Measurements from ENCODE around the gene NT5DC1.

DNA sequence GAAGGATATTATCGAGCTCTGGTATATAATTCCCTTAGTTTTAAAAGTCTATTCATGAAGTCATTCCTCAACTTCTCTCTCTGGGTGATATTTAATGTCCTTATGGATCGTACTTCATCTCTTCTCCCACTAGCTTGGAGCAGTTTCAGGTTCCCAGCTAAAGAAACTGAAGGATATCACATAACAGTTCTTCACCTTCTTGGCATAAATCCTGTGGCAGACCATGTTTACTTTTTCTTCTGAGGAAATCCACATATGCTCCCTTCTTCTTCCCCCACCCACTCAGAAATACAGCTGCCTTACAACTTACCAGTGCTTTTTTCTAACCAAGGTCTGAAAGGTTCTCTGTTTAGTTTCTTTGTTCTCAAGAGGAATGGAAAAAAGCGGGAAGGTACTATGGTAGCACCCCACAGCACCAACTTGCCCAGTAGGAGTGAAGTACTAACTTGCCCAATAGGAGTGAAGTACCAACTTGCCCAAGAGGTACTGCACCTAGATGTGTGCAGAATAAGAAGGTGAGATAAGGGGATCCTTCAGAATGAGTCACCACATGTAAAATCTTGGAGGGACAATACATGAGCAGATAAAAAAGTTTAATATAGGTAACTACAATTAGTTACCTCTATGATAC, 100.1 kb downstream of the NT5DC1 start:
- TF ChIP-seq, protein P1, sequence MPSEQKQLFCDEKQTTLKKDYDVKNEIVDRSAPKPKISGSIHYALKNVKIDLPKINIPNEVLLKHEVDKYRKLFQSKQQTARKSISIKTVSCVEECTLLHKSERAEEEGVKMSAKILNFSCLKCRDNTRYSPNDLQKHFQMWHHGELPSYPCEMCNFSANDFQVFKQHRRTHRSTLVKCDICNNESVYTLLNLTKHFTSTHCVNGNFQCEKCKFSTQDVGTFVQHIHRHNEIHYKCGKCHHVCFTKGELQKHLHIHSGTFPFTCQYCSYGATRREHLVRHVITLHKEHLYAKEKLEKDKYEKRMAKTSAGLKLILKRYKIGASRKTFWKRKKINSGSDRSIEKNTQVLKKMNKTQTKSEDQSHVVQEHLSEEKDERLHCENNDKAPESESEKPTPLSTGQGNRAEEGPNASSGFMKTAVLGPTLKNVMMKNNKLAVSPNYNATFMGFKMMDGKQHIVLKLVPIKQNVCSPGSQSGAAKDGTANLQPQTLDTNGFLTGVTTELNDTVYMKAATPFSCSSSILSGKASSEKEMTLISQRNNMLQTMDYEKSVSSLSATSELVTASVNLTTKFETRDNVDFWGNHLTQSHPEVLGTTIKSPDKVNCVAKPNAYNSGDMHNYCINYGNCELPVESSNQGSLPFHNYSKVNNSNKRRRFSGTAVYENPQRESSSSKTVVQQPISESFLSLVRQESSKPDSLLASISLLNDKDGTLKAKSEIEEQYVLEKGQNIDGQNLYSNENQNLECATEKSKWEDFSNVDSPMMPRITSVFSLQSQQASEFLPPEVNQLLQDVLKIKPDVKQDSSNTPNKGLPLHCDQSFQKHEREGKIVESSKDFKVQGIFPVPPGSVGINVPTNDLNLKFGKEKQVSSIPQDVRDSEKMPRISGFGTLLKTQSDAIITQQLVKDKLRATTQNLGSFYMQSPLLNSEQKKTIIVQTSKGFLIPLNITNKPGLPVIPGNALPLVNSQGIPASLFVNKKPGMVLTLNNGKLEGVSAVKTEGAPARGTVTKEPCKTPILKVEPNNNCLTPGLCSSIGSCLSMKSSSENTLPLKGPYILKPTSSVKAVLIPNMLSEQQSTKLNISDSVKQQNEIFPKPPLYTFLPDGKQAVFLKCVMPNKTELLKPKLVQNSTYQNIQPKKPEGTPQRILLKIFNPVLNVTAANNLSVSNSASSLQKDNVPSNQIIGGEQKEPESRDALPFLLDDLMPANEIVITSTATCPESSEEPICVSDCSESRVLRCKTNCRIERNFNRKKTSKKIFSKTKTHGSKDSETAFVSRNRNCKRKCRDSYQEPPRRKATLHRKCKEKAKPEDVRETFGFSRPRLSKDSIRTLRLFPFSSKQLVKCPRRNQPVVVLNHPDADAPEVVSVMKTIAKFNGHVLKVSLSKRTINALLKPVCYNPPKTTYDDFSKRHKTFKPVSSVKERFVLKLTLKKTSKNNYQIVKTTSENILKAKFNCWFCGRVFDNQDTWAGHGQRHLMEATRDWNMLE (tag by site-specific recombination; conservative IDR thresholded peaks at IDR 0.05; ENCODE audit: low read depth) = no peak
- TF ChIP-seq, protein P2, sequence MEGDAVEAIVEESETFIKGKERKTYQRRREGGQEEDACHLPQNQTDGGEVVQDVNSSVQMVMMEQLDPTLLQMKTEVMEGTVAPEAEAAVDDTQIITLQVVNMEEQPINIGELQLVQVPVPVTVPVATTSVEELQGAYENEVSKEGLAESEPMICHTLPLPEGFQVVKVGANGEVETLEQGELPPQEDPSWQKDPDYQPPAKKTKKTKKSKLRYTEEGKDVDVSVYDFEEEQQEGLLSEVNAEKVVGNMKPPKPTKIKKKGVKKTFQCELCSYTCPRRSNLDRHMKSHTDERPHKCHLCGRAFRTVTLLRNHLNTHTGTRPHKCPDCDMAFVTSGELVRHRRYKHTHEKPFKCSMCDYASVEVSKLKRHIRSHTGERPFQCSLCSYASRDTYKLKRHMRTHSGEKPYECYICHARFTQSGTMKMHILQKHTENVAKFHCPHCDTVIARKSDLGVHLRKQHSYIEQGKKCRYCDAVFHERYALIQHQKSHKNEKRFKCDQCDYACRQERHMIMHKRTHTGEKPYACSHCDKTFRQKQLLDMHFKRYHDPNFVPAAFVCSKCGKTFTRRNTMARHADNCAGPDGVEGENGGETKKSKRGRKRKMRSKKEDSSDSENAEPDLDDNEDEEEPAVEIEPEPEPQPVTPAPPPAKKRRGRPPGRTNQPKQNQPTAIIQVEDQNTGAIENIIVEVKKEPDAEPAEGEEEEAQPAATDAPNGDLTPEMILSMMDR (tag by site-specific recombination; IDR thresholded peaks at IDR 0.05) = no peak
- TF ChIP-seq, protein P3, sequence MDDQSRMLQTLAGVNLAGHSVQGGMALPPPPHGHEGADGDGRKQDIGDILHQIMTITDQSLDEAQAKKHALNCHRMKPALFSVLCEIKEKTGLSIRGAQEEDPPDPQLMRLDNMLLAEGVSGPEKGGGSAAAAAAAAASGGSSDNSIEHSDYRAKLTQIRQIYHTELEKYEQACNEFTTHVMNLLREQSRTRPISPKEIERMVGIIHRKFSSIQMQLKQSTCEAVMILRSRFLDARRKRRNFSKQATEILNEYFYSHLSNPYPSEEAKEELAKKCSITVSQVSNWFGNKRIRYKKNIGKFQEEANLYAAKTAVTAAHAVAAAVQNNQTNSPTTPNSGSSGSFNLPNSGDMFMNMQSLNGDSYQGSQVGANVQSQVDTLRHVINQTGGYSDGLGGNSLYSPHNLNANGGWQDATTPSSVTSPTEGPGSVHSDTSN (CRISPR knock-in tag; IDR thresholded peaks at IDR 0.05) = no peak
- TF ChIP-seq, protein P4, sequence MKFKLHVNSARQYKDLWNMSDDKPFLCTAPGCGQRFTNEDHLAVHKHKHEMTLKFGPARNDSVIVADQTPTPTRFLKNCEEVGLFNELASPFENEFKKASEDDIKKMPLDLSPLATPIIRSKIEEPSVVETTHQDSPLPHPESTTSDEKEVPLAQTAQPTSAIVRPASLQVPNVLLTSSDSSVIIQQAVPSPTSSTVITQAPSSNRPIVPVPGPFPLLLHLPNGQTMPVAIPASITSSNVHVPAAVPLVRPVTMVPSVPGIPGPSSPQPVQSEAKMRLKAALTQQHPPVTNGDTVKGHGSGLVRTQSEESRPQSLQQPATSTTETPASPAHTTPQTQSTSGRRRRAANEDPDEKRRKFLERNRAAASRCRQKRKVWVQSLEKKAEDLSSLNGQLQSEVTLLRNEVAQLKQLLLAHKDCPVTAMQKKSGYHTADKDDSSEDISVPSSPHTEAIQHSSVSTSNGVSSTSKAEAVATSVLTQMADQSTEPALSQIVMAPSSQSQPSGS (tag by site-specific recombination; IDR thresholded peaks at IDR 0.05; ENCODE audit: low read depth) = no peak
- TF ChIP-seq, protein P5, sequence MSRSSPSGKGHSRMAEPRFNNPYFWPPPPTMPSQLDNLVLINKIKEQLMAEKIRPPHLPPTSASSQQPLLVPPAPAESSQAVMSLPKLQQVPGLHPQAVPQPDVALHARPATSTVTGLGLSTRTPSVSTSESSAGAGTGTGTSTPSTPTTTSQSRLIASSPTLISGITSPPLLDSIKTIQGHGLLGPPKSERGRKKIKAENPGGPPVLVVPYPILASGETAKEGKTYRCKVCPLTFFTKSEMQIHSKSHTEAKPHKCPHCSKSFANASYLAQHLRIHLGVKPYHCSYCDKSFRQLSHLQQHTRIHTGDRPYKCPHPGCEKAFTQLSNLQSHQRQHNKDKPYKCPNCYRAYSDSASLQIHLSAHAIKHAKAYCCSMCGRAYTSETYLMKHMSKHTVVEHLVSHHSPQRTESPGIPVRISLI (tag by site-specific recombination; IDR thresholded peaks at IDR 0.05) = no peak
- TF ChIP-seq KLF10 (tag by site-specific recombination; IDR thresholded peaks at IDR 0.05) (no peak), ZNF404 (tag by site-specific recombination; IDR thresholded peaks at IDR 0.05) (no peak), ZEB2 (tag by site-specific recombination; IDR thresholded peaks at IDR 0.05) (no peak), ZBTB7A (tag by site-specific recombination; IDR thresholded peaks at IDR 0.05; ENCODE audit: low read depth) (no peak), ZNF510 (tag by site-specific recombination; IDR thresholded peaks at IDR 0.05; ENCODE audit: insufficient replicate concordance) (no peak)
